GM21526 (cell line): ENCODE results near the gene ELF1.
A peak's percentile ranks its signal among the peaks of the same experiment; 100 is the strongest.

Source experiments
- ATAC-seq: cut with Tn5 transposase; IDR thresholded peaks from one replicate; pipeline ENCODE4 v1.9.1; 2021; ENCODE audit warnings: moderate library complexity; ENCODE audit not compliant: unreplicated experiment, low FRiP score

ELF1 gene

GRCh38 chr13:41019011-41019487 is at the start of gene ELF1:
TSS of gene ELF1 (minus strand) at chr13:41019316. CDS start at chr13:40982054, 37,262 bp downstream.
- peak; percentile 88 for ATAC-seq

GRCh38 chr13:41065078-41065477 is 46.0 kb upstream of the ELF1 start:
- ATAC-seq = no peak

- no peak for ATAC-seq
These were observed 45.4 kb upstream of the ELF1 start for GRCh38 chr13:41064493-41064892.

GRCh38 chr13:41061914-41062837 is 43.1 kb upstream of the ELF1 start:
- ATAC-seq = peak; percentile 27

GRCh38 chr13:41061075-41061913 is 42.2 kb upstream of the ELF1 start, which contains the start of gene WBP4:
TSS of gene WBP4 (plus strand) at chr13:41061509. CDS start at chr13:41061674, 165 bp downstream.
- peak; percentile 70 for ATAC-seq

GRCh38 chr13:41060724-41061074 is 41.6 kb upstream of the ELF1 start:
- ATAC-seq = peak; percentile 25

- peak; percentile 36 for ATAC-seq
These were observed 41.1 kb upstream of the ELF1 start for GRCh38 chr13:41060082-41060723.

- ATAC-seq = no peak
These were observed 40.5 kb upstream of the ELF1 start for GRCh38 chr13:41059456-41060081.

- ATAC-seq = no peak
These were observed 39.4 kb upstream of the ELF1 start for GRCh38 chr13:41058295-41059070.

GRCh38 chr13:41056826-41057711 is 38.0 kb upstream of the ELF1 start:
- no peak for ATAC-seq

- no peak for ATAC-seq
These were observed 37.1 kb upstream of the ELF1 start for GRCh38 chr13:41056194-41056593.

GRCh38 chr13:41054919-41055619 is 36.0 kb upstream of the ELF1 start:
- no peak for ATAC-seq

- ATAC-seq = peak; percentile 44
These were observed 35.2 kb upstream of the ELF1 start for GRCh38 chr13:41054212-41054877.

- ATAC-seq = no peak
These were observed 34.3 kb upstream of the ELF1 start for GRCh38 chr13:41053384-41053826.

GRCh38 chr13:41052441-41052840 is 33.3 kb upstream of the ELF1 start:
- no peak for ATAC-seq

GRCh38 chr13:41049480-41050440 is 30.6 kb upstream of the ELF1 start:
- no peak for ATAC-seq
